ENCODE measurements around the gene SLC16A13.

SLC16A13 gene

DNA sequence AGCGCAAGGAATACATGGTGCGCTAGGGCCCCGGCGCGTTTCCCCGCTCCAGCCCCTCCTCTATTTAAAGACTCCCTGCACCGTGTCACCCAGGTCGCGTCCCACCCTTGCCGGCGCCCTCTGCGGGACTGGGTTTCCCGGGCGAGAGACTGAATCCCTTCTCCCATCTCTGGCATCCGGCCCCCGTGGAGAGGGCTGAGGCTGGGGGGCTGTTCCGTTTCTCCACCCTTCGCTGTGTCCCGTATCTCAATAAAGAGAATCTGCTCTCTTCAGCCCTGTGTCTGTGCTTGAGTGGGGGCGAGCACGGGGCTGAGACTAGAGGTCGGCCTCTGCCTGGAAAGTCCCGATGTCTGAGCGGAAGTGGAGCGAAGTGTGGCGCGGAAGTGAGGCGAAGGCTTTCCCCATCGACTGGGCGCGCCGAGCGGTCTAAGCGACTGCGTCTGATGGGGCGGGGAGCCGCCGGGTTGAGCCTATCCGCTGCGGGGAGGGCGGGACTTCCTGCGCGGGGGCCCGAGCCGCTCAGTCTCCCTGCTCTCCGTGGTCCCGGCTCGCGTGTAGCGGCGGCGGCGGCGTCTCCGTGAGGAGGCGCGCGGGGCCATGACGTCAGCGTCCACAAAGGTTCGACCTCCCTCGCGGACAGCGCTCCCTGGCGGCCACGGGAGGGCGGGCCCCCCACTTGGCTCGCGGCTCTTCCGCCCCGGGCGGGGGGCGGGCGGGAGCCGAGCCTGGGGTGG lies 21.4 kb upstream of the SLC16A13 start:
- peak; percentile 97 for DNase-seq

DNA sequence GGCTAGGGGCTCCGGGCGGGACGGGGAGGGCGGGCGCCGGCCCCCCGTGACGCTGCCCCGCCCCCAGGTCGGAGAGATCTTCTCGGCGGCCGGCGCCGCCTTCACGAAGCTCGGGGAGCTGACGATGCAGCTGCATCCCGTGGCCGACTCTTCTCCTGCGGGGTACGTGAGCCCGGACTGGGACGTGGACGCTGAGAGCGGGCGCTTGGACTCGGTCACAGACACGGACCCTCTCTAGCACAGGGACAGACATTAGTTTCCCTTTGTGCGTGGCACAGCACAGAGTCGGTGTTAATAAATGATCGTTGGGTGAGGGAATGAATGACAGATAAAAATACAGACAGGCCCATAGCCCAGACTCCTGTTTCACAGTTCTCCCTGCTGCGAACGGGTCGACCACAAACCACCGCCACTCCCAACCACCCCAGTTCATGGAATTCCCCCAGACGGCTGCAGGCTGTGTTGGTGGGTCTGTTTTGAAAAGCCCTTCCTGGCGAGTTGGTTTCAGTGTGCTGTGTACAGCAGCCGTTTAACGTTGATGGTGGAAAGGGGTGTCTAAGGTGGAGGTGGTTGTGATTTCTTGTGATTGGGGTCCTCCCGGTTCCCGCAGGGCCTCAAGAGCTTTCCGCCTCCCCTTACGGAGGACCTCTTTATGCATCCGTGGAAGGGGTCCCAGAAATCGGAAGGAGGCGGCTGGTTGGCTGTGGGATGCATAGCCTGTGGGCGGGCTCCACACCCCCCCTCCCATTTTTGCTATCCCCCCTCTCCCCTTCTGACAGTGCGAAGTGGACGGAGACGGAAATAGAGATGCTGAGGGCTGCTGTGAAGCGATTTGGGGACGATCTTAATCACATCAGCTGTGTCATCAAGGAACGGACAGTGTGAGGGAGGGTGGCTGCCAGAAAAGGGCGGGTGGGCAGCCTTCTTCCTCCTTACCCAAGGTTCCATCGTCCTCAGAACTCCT lies 20.5 kb upstream of the SLC16A13 start:
- peak; percentile 64 for DNase-seq

DNA sequence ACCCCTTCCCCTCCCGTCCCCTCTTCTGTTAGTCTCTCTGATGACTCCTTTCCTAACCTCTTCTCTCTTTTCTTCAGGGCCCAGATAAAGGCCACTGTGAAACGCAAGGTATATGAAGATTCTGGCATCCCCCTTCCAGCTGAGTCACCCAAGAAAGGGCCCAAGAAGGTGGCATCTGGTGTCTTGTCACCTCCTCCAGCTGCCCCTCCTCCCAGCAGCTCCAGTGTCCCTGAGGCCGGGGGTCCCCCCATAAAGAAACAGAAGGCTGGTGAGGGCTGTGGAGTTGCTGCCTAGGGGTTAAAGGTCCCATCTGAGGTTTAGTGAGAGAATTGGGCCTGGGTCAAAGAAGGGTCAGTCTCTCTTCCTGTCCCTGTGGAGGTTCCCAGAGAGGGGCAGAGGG lies 19.4 kb upstream of the SLC16A13 start:
- DNase-seq: no peak

DNA sequence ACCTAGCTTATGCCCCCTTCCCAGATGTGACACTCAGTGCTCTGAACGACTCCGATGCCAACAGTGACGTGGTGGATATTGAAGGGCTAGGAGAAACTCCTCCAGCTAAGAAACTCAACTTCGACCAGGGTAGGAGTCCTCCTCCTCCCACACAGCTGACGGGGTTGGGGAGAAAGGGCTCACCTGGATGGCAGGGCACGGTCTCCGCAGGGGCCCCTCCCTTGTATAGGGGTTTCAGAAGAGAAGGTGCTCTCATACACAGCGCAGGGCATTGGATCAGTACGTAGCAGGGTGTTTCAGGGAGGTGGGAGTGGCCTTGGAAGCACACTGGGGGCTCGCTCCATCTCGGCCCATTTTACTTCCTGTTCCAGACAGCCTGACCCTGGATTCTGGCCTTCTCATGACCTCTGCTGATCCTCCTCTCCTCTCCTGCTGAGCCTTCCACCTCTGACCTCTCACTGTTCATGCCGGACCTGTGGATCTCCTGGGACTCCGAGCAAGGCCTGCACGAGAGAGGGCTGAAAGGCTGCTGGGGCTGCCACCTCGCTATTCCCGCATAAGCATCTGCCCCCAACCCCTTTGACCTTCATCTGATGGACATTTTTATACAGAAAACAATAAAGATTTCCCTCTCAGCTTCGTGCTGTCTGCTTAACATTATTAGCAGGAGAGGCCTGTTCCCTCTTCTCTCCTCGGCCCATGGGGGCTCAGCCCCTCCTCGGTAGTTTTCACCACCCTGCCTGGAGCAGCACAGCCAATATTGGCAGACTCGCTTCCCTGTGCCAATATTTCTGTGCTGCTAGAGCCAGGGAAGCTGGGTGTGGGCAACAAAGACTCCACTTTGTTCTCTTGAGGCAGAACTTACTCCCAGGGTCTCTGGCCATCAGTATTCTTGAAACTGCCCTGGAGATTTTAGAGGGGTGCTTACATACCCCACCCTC lies 18.7 kb upstream of the SLC16A13 start:
- DNase-seq: no peak

DNA sequence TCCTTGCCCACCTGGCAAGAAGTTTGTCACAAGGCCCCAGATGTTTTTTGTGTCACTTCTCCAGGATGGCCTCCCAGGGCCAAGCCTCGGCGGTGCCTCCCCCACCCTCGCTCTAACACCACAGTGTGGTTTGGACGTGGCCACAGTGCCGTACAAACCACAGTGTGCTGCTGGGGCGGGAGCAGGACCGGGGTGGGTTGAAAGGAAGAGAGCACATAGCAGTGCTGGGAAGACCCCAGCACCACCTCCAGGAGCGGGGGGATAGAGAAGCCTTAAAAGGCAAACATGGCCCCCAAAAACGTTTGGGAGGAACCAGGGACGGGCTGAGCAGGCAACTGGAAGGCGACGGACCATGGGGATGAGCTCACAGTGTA lies 18.0 kb upstream of the SLC16A13 start:
- no peak for DNase-seq

DNA sequence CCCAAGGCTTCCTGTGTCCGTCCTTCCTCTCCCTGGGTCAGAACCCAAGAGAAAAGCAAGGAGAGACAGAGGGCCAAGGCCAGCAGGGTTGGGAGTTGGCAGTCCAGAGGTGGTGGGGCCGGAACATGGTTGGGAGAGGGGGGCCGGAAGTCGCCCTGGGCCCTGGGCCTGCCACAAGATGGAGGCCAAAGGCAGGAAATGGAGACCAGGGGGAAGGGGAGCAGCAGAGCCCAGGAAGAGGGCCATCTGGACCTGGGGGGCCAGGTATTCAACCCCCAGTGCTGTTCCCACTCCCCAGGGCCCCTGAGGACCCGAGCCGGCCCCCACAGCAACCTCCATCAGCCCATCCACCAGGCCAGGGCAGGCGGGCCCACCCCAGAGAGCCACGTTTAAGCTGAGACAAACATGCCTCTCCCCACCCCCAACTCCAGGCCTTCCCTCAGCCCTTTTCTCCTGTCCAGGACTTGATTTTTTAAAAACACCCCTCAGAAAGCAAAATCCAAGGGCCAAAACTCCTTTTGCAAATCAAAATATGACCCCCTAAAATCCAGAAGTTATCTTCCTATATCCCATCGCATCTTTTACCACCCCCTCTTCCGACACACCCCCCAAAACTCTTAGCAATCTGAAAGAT lies 17.4 kb upstream of the SLC16A13 start:
- DNase-seq: no peak

DNA sequence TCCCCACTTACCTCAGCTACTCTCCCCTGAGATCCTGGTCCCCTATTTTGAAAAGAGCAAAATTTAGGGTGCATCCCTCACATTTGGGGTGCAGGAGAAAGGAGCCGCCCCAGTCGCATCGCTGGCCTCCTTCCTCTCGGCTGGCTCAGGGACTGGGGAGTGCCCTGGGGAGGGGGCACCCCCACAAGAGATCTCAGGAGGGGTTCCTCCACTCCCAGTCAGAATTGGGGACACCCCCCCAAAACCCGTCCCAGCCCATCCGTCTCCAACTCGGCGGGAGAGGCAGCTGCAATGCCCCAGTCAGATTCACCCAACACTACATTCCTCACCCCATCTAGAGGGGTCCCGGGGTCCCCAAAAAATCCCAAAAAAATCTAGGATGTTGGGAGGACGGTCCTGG lies 16.4 kb upstream of the SLC16A13 start:
- no peak for DNase-seq

DNA sequence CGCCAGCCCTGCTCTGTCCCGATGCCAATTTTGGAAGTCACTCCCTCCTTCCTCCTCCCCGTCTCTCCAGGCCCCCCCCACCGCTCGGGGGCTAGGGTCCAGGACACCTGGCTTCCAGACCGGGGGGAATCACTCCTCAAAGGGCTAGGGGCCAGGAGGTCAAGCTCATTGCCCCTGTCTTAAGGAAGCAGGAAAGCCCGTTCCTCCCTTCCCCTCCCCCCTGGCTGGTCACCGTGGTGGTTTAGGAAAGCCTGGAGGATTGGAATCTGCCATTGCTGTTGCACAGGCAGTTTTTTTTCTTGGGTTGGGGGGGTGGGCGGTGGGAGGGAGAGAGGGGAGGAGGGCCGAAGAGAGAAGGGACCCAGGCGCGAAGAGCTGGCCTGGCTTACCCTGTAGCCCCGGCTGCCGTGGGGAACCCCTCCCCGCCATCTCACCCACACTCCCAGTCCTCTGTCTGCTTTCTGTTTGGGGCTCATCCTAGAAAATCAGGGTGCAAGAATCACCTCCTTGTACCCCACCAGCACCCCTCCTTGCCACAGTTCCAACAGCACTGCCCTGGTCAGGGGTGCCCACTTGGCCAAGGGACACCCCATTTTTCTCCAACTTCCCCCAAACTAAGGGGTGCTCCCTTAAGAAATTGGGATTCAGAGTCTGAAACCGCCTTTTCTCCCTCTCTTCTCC lies 15.8 kb upstream of the SLC16A13 start:
- peak; percentile 66 for DNase-seq

DNA sequence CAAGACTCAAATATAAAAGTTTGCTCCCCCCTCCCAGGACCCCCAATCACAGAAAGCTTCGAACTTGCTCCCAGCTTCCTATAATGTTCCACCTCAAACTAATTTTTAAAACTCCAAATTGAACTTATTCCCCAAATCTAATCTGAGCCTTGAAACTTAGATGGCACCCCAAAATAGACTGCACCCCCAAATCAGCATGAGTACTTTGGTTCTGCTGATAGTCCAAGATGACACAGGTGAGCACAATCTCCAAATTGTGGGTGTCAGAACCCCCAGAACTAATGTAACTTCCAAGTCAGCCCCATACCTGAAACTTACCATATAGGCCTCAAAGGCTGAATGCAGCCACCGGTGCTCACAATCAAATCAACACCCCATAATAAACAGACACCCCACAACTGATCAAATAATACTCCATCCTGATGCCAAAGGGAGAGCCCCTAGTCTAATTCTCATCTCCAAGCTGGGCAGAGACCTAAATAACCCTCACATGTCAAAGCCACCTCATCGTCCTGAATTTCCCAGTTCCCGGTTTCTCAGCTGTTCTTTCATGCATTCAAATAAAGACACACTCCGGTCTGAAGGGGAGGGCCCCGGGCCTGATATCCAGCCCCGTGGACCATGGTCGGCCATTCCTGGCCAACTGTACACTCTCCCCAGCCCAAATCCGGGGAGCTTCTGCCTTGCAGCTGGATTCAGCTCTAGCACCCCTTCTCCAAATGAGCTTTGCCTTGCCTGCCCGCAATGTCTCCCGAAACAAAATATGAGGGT lies 14.7 kb upstream of the SLC16A13 start:
- DNase-seq: no peak

DNA sequence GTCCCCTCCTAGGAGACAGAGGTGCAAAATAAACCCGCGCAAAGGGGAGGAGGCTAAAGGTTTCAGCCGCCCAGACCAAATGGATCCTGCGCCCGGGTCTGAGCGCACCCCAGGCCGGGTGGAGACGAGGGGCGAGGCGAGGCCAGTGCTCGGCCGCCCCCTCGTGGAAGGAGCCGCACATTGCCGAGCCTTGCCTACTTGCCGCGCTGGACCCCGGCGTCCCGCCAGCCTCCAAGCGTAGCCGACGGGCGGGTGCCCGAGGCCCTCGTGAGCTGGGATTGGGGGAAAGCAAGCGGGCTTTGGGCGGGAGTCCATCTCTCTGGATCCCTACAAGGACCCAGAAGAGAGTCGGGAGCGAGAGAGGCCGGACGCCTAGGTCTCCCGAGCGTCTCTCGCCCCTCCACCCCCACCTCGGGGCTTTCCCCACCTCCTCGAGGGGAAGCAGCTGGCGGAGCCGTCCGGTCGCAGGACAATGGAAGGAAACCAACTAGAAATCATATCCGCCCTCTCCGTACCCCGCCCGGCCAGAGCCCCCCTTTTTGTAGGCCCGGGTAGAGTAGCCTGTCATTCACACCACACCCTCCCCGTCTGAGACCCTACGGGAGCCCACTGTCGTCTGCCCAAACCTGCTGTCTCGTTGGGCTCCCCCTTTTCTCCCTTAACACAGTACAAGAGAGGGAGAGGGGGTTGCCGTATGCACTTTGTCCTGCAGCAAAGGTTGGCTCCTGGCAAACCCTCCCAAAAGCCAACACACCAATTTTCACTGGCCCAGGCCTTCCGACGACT lies 13.6 kb upstream of the SLC16A13 start:
- DNase-seq: peak; percentile 62

DNA sequence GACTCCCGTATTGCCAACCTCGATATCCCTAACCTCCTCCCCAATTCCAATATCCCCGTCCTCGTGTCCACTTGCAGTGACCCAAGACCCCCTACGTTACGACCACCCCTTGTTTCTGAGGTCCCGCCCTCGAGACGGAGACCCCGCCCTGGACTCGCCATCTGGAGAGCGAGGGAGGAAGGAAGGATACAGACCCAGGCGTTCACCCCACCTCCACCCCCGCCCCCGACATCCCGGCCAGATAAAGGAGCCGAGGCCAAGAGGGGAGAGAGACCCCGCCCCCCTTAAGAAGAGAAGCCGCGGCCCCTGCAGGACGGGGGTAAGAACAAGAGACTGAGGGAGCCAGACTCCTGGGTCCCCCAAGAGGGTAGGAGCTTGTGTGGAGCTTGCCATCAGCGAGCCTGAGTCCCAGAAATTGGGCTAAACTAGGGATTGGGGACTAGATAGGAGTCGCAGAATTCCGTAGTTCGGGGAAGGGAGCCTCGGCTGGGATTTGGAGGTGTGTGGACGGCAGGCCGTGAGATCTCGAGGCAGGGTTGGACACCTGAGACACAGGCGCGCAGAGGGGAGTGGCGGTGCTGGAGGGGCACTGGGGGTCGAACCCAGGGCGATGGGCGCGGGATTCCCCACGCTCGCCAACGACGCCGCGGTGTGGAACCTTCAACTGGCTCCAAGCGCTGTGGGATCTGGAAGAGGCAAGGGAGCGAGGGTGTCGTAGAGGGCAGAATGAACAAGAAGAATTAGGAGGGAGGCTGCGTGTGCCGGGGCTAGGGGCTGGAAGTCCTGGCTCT lies 12.8 kb upstream of the SLC16A13 start, which contains the start of gene BCL6B:
TSS of gene BCL6B (plus strand) at position 270 of the 791 bp plus-strand sequence. CDS start 622 bp downstream, outside the sequence.
- DNase-seq: no peak

DNA sequence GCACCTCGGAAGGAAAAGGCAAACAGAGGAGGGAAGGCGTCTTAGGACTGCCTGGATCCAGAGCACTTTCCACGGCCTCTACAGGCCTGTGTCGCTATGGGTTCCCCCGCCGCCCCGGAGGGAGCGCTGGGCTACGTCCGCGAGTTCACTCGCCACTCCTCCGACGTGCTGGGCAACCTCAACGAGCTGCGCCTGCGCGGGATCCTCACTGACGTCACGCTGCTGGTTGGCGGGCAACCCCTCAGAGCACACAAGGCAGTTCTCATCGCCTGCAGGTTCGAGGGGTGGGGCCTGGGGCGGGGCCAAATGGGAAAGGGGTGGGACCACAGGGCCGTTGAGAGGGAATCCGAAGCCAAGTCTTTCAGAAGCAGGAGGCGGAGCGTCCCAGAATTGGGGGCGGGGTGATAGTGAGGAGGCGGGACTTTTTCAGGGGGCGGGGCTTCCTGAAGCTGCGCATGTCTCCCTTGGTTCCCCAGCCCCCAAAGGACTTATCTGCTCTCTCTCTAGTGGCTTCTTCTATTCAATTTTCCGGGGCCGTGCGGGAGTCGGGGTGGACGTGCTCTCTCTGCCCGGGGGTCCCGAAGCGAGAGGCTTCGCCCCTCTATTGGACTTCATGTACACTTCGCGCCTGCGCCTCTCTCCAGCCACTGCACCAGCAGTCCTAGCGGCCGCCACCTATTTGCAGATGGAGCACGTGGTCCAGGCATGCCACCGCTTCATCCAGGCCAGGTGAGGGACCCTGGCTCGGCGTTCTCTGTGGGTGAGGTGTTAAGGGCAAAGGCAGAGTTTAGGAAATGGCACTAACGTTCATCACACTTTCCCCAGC lies 12.0 kb upstream of the SLC16A13 start:
- DNase-seq: peak; percentile 79

DNA sequence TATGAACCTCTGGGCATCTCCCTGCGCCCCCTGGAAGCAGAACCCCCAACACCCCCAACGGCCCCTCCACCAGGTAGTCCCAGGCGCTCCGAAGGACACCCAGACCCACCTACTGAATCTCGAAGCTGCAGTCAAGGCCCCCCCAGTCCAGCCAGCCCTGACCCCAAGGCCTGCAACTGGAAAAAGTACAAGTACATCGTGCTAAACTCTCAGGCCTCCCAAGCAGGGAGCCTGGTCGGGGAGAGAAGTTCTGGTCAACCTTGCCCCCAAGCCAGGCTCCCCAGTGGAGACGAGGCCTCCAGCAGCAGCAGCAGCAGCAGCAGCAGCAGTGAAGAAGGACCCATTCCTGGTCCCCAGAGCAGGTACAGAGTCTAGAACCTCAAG lies 11.4 kb upstream of the SLC16A13 start:
- DNase-seq: no peak

DNA sequence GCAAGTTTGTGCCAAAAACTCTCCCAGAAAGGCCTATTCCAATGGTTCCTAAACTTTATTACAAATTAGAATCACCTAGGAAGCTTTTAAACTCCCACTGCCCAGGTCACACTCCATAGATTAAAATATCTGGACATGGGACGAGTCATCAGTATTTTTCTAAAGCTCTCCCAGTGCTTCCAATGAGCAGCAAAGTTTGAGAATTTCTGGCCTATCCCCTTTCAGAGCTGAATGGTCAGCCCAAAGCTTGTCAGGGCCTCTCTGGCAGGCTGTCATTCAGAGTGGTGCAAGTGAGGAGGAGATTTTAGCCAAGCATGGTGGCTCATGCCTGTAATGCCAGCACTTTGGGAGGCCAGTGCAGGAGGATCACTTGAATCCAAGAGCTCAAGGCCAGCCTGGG lies 10.6 kb upstream of the SLC16A13 start:
- no peak for DNase-seq

DNA sequence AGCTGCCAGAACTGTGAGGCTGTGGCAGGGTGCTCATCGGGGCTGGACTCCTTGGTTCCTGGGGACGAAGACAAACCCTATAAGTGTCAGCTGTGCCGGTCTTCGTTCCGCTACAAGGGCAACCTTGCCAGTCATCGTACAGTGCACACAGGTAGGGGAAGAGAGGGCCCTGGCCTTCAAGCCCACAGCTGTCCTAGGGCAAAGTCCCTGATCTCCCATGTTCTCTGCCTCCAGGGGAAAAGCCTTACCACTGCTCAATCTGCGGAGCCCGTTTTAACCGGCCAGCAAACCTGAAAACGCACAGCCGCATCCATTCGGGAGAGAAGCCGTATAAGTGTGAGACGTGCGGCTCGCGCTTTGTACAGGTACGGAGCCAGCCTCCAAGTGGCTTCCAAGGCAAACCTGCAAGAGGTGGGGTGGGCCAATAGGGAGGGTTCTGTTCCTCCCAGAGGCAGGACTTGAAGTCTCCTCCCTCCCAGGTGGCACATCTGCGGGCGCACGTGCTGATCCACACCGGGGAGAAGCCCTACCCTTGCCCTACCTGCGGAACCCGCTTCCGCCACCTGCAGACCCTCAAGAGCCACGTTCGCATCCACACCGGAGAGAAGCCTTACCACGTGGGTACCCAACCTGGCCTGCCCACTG lies 9.2 kb upstream of the SLC16A13 start:
- DNase-seq: no peak

DNA sequence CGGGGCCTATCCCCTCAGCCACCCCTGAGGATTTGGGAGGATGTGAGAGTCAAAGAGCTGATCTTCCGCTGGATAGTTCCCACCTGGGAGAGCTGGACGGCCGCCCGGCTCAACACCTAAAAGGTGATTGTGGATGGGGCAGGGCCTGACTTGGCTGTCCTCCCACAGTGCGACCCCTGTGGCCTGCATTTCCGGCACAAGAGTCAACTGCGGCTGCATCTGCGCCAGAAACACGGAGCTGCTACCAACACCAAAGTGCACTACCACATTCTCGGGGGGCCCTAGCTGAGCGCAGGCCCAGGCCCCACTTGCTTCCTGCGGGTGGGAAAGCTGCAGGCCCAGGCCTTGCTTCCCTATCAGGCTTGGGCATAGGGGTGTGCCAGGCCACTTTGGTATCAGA lies 8.5 kb upstream of the SLC16A13 start:
- DNase-seq: no peak

DNA sequence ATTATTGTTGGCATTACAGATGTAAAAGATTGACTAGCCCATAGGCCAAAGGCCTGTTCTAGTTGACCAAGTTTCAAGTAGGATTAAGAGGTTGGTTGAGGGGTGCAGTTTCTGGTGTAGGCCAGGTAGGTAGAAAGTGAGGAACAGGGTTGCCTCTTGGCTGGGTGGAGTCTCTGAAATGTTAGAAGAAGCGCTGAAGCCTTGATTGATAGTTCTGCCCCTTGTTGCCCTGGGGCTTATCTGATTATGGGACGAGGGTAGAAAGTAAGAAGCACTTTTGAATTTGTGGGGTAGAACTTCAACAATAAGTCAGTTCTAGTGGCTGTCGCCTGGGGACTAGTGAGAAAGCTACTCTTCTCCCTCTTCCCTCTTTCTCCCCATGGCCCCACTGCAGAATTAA lies 6.7 kb upstream of the SLC16A13 start:
- DNase-seq: no peak

DNA sequence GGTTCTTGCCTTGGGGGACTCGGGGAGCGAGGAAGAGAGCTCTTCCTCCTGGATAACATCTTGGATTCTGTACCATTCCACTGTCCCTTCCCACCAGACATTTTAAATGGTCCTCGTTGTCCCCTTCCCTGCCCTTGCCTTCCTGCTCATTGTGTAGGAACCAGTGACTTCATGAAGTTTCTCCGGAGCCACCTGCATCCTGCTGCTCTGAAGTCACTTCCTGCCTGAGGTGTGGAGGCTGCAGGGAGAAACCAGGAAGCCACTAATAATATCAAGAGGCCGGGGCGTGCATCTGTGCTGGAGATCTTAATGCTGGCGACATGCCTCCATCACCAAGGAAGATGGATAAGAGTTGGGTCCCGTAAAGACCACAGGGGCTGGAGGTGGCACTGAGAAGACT lies 6.2 kb upstream of the SLC16A13 start:
- no peak for DNase-seq
